Measurements from ENCODE around the gene SACS.
"Not testable (repeated sequence)": the region's sequence is repeated elsewhere in the genome, so short reads cannot be mapped to it uniquely, and the experiment has no call there.

The SACS gene

GRCh38 chr13:23455401-23456185 is 22.1 kb upstream of the SACS start:
- no peak for DNase-seq (ENCODE audit: low spot score)

GRCh38 chr13:23453132-23453531 is 19.6 kb upstream of the SACS start:
- no peak for DNase-seq (ENCODE audit: low spot score)

- DNase-seq (ENCODE audit: low spot score) = no peak
These were observed 17.0 kb upstream of the SACS start for GRCh38 chr13:23450340-23451046.

GRCh38 chr13:23449398-23450162 is 16.1 kb upstream of the SACS start:
- DNase-seq (ENCODE audit: low spot score) = no peak

GRCh38 chr13:23447927-23448326 is 14.4 kb upstream of the SACS start:
- no peak for DNase-seq (ENCODE audit: low spot score)

- no peak for DNase-seq (ENCODE audit: low spot score)
These were observed 12.3 kb upstream of the SACS start for GRCh38 chr13:23445794-23446193.

- DNase-seq (ENCODE audit: low spot score) = no peak
These were observed 10.4 kb upstream of the SACS start for GRCh38 chr13:23443878-23444277.

- no peak for DNase-seq (ENCODE audit: low spot score)
These were observed 9.6 kb upstream of the SACS start for GRCh38 chr13:23443110-23443509.

- DNase-seq (ENCODE audit: low spot score) = no peak
These were observed 7.5 kb upstream of the SACS start for GRCh38 chr13:23440821-23441618.

GRCh38 chr13:23440324-23440723 is 6.8 kb upstream of the SACS start:
- not testable (repeated sequence) for DNase-seq (ENCODE audit: low spot score)

GRCh38 chr13:23437916-23438315 is 4.4 kb upstream of the SACS start:
- no peak for DNase-seq (ENCODE audit: low spot score)

- DNase-seq (ENCODE audit: low spot score) = no peak
These were observed 3.2 kb upstream of the SACS start for GRCh38 chr13:23436680-23437079.

- no peak for DNase-seq (ENCODE audit: low spot score)
These were observed 989 bp upstream of the SACS start for GRCh38 chr13:23434491-23434890.

GRCh38 chr13:23432626-23433025 is 876 bp downstream of the SACS start:
- no peak for DNase-seq (ENCODE audit: low spot score)

- DNase-seq (ENCODE audit: low spot score) = no peak
These were observed 2.8 kb downstream of the SACS start for GRCh38 chr13:23430664-23431063.

- DNase-seq (ENCODE audit: low spot score) = no peak
These were observed 5.5 kb downstream of the SACS start for GRCh38 chr13:23427881-23428528.

- DNase-seq (ENCODE audit: low spot score) = no peak
These were observed 6.1 kb downstream of the SACS start for GRCh38 chr13:23427342-23427843.

- no peak for DNase-seq (ENCODE audit: low spot score)
These were observed 11.9 kb downstream of the SACS start for GRCh38 chr13:23421596-23421995.

GRCh38 chr13:23418776-23419683 is 14.5 kb downstream of the SACS start:
- no peak for DNase-seq (ENCODE audit: low spot score)

GRCh38 chr13:23414682-23415081 is 18.8 kb downstream of the SACS start:
- no peak for DNase-seq (ENCODE audit: low spot score)

Measured in ecto neural progenitor cell (in vitro differentiated cells).